ENCODE results near the gene PFDN1. TPM values are rescaled to one million over a fixed set of nuclear protein-coding genes. Genes with fewer than 3 reads are reported as not detected.

The PFDN1 gene
- total RNA-seq, 4 donors from 2014 or later: 72.9 to 230 (median 98.4) TPM

- Histone ChIP-seq H3K4me1 (peaks cover 25 to 73% (median 61%) of the 10 kb centered on the region in 4 donors), H3K4me3 (no peak overlapping the region), H3K9me3 (no peaks in the 10 kb centered on the region), H3K27ac (peak overlapping the region in 3 of 4 donors; percentile 15 to 53 (median 42)), H3K27me3 (no peaks in the 10 kb centered on the region), H3K36me3 (no peaks in the 10 kb centered on the region)
- in situ Hi-C loops (cut with MboI; ENCODE audit: low pct_ligation_motif_present in 1 of 4, low pct_unique_long_range_greater_than_20kb in 1 of 4, low sequenced_read_pairs in 3 of 4): no loop called here
- TF ChIP-seq POLR2AphosphoS5 (IDR thresholded peaks at IDR 0.05): no peak
- no peak for TF ChIP-seq EP300 (IDR thresholded peaks at IDR 0.05; ENCODE audit: low read depth)
- no peak for TF ChIP-seq CTCF (IDR thresholded peaks at IDR 0.05)
- no peak for TF ChIP-seq POLR2A (IDR thresholded peaks at IDR 0.05)
- WGBS, 2 donors (ENCODE audit: low coverage in 1 of 2): 82 to 90% methylated on average over 3 to 5 of the region's 5 CpGs
- intact Hi-C loops (cut with DNase I; ENCODE audit: low total_unique reads): no loop called here
- no peak for DNase-seq
Measured at GRCh38 chr5:140221697-140222223, 81.1 kb downstream of the PFDN1 start.

GRCh38 chr5:140220698-140221064 lies 82.2 kb downstream of the PFDN1 start:
- intact Hi-C loops (cut with DNase I; ENCODE audit: low total_unique reads): no loop called here
- Histone ChIP-seq H3K27me3 (no peaks in the 10 kb centered on the region), H3K9me3 (no peaks in the 10 kb centered on the region), H3K4me1 (peaks cover 30 to 82% (median 71%) of the 10 kb centered on the region in 4 donors), H3K4me3 (no peak overlapping the region), H3K27ac (peak overlapping the region; percentile 58 to 79 (median 64)), H3K36me3 (no peaks in the 10 kb centered on the region)
- 55% methylated on average over 1 of the region's 1 CpG; no CpG with 5 or more reads in 1 of the 2 donors for WGBS, 2 donors (ENCODE audit: low coverage in 1 of 2)
- in situ Hi-C loops (cut with MboI; ENCODE audit: low pct_ligation_motif_present in 1 of 4, low pct_unique_long_range_greater_than_20kb in 1 of 4, low sequenced_read_pairs in 3 of 4): no loop called here
- TF ChIP-seq EP300 (IDR thresholded peaks at IDR 0.05; ENCODE audit: low read depth) (no peak), CTCF (IDR thresholded peaks at IDR 0.05) (no peak), POLR2A (IDR thresholded peaks at IDR 0.05) (no peak)
- DNase-seq: no peak

- intact Hi-C loops (cut with DNase I; ENCODE audit: low total_unique reads): no loop called here
Measured at GRCh38 chr5:140220032-140220697, 82.7 kb downstream of the PFDN1 start.

More at GRCh38 chr5:140220032-140220697, 82.7 kb downstream of the PFDN1 start:
- Histone ChIP-seq H3K4me3 (no peak overlapping the region), H3K27ac (peak overlapping the region; percentile 58 to 79 (median 64)), H3K36me3 (no peaks in the 10 kb centered on the region), H3K9me3 (no peaks in the 10 kb centered on the region), H3K4me1 (peaks cover 31 to 83% (median 70%) of the 10 kb centered on the region in 4 donors), H3K27me3 (no peaks in the 10 kb centered on the region)
- no peak for DNase-seq
- no peak for TF ChIP-seq POLR2A (IDR thresholded peaks at IDR 0.05)
- TF ChIP-seq EP300 (IDR thresholded peaks at IDR 0.05; ENCODE audit: low read depth): no peak
- no peak for TF ChIP-seq POLR2AphosphoS5 (IDR thresholded peaks at IDR 0.05)
- no peak for TF ChIP-seq CTCF (IDR thresholded peaks at IDR 0.05)
- WGBS, 2 donors (ENCODE audit: low coverage in 1 of 2): 58 to 67% methylated on average over 3 of the region's 3 CpGs
- in situ Hi-C loops (cut with MboI; ENCODE audit: low pct_ligation_motif_present in 1 of 4, low pct_unique_long_range_greater_than_20kb in 1 of 4, low sequenced_read_pairs in 3 of 4): no loop called here

Measured in transverse colon (tissue), 4 donors.